Measurements from ENCODE around the gene DBT.
"Not testable (repeated sequence)": the region's sequence is repeated elsewhere in the genome, so short reads cannot be mapped to it uniquely, and the experiment has no call there.

DNA sequence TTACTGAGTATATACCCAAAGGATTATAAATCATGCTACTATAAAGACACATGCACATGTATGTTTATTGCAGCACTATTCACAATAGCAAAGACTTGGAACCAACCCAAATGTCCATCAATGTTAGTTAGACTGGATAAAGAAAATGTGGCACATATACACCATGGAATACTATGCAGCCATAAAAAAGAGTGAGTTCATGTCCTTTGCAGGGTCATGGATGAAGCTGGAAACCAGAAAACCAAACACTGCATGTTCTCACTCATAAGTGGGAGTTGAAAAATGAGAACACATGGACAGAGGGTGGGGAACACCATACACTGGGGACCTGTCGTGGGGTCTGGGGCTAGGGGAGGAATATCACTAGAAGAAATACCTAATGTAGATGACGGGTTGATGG is 44.0 kb downstream of the DBT start:
- TF ChIP-seq, protein P1, sequence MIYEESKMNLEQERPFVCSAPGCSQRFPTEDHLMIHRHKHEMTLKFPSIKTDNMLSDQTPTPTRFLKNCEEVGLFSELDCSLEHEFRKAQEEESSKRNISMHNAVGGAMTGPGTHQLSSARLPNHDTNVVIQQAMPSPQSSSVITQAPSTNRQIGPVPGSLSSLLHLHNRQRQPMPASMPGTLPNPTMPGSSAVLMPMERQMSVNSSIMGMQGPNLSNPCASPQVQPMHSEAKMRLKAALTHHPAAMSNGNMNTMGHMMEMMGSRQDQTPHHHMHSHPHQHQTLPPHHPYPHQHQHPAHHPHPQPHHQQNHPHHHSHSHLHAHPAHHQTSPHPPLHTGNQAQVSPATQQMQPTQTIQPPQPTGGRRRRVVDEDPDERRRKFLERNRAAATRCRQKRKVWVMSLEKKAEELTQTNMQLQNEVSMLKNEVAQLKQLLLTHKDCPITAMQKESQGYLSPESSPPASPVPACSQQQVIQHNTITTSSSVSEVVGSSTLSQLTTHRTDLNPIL (CRISPR knock-in tag; IDR thresholded peaks at IDR 0.05; ENCODE audit: low read depth), result not testable (repeated sequence)
- TF ChIP-seq, protein P2, sequence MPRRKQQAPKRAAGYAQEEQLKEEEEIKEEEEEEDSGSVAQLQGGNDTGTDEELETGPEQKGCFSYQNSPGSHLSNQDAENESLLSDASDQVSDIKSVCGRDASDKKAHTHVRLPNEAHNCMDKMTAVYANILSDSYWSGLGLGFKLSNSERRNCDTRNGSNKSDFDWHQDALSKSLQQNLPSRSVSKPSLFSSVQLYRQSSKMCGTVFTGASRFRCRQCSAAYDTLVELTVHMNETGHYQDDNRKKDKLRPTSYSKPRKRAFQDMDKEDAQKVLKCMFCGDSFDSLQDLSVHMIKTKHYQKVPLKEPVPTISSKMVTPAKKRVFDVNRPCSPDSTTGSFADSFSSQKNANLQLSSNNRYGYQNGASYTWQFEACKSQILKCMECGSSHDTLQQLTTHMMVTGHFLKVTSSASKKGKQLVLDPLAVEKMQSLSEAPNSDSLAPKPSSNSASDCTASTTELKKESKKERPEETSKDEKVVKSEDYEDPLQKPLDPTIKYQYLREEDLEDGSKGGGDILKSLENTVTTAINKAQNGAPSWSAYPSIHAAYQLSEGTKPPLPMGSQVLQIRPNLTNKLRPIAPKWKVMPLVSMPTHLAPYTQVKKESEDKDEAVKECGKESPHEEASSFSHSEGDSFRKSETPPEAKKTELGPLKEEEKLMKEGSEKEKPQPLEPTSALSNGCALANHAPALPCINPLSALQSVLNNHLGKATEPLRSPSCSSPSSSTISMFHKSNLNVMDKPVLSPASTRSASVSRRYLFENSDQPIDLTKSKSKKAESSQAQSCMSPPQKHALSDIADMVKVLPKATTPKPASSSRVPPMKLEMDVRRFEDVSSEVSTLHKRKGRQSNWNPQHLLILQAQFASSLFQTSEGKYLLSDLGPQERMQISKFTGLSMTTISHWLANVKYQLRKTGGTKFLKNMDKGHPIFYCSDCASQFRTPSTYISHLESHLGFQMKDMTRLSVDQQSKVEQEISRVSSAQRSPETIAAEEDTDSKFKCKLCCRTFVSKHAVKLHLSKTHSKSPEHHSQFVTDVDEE (CRISPR knock-in tag; IDR thresholded peaks at IDR 0.05), result not testable (repeated sequence)

All from SK-N-SH treated with all-trans-retinoic acid at 6 μM for 48 hours (cell line).